HG03378 (cell line): ENCODE measurements around the gene GCNT2.
"Not testable (repeated sequence)": the region's sequence is repeated elsewhere in the genome, so short reads cannot be mapped to it uniquely, and the experiment has no call there.

ENCODE experiments used
- ATAC-seq: cut with Tn5 transposase; IDR thresholded peaks from one replicate; pipeline ENCODE4 v1.9.1; 2021; ENCODE audit warnings: mild to moderate bottlenecking, moderate library complexity; ENCODE audit not compliant: unreplicated experiment

GCNT2 gene

DNA sequence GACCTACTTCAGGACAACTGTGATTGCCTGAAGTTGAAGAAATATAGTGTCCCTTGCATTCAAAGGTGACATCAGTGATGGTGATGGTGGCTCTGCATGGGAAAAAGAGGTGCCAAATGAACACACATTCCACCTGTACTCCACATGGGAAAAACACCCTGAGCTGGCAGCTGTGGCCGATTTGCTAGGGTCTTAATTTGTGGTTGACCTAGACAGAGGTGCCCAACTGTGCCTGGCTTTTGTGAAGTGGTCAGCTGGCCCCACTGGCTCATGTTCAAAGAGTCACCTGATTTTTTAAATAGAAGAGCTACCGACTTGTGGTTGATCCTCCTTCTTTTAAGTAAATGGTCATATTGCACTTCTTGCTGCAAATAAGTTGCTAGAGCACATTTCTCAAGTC, 7.6 kb upstream of the GCNT2 start:
- no peak for ATAC-seq

DNA sequence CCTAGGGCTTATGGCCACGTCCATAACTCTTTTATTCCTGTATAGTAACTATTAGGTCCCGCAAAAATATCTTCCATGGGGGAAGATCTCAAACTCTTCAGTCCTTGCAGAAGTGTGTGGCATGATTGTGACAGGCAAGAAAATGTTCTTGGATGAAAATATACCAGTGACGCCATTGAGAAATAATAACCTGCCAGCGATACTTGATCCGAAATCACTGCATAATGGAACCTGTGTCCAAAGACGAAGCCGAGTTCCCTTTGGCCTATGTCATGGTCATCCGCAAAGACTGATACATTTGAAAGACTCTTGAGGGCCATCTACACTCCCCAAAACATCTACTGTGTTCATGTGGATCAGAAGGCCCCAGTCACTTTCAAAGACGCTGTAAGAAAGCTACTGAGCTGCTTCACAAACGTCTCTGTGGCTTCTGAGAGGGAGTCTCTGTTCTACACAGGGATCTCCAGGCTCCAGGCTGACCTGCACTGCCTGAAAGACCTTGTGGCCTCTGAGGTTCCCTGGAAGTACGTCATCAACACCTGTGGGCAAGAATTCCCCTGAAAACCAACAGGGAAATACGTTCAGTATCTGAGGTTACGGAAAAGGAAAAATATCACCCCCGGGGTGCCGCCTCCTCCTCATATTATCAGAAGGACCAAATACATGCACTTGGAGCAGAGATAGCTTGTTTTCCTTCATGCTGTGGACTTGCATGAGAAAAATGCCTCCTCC, 6.9 kb upstream of the GCNT2 start:
- ATAC-seq = no peak

DNA sequence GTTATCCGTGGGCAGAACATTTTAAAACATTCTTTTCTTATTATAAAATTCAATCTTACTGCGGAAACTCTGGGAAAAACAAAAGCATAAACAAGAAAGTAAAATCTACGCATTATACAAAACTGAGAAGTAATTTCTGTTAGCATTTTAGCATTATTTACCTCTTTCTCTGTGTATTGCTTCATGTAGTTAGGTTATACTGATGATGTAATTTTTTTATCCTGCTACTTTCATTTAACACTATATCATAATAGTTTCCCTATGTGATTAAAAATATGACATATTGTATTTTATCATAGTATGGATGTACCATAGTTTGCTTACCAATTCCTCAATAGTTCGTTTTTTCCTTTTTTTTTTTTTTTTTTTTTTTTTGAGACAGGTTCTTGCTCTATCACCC, 4.2 kb upstream of the GCNT2 start:
- ATAC-seq = no peak

DNA sequence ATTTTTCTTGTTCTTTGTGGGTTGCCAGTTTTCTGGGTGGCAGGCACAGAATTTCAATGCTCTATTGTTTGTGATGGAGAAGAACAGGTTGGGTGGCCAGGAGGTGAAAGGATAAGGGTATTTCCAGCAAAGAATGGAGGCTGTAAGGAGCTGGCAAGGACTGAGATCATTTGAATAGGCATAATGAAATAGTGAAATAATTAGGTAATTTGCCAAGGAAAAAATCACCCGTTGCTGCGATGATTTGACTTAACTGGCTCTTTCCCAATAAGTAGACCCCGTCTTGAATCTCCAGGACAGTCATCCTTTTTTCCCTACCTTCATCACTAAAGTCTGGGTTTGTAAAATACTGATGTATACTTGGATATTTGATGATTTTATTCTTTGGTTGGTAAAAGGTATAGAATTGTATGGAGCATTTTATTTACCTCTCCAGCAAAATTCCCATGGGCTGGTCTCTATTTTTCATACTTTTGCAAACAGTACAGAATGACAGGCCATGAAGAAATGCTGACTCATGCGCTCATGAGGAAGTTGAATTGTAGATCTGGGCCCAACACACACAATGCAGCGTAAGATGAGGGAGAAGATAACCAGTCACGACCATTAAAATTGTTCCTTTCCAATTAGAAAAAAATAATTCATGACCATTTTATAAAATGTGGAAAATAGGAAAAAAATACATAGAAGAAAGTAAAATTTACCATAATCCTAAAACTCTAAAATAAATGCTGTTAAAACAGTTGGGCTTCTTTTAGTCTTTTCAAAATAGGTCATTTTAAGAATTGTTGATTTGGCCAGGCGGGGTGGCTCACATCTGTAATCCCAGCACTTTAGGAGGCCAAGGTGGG, 2.4 kb upstream of the GCNT2 start:
- ATAC-seq = no peak

DNA sequence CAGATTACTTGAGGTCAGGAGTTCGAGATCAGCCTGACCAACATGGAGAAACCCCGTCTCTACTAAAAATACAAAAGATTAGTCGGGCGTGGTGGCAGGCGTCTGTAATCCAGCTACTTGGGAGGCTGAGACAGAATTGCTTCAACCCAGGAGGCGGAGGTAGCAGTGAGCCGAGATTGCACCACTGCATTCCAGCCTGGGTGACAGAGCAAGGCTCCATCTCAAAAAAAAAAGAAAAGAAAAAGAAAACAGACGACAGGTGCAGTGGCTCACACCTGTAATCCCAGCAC, 1.8 kb upstream of the GCNT2 start:
- not testable (repeated sequence) for ATAC-seq

DNA sequence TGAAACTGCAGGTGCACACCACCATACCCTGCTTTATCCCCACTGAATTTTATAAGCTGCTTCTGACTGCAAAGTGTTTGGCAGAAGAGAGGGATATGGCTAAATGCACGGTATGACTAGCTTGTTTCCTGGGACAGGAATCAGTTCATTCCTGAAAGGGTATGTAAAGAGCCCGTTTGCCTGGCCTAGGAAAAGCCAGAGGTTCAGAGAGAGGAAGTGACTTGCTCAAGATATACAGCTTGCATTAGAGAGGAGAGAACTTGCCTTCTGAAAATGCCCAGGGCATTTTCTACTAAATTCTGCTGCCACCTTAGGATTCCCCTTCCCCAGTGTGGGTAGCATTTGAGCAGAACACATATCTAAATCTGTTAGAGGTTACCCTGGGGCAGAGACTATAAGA, 683 bp upstream of the GCNT2 start:
- ATAC-seq = no peak

DNA sequence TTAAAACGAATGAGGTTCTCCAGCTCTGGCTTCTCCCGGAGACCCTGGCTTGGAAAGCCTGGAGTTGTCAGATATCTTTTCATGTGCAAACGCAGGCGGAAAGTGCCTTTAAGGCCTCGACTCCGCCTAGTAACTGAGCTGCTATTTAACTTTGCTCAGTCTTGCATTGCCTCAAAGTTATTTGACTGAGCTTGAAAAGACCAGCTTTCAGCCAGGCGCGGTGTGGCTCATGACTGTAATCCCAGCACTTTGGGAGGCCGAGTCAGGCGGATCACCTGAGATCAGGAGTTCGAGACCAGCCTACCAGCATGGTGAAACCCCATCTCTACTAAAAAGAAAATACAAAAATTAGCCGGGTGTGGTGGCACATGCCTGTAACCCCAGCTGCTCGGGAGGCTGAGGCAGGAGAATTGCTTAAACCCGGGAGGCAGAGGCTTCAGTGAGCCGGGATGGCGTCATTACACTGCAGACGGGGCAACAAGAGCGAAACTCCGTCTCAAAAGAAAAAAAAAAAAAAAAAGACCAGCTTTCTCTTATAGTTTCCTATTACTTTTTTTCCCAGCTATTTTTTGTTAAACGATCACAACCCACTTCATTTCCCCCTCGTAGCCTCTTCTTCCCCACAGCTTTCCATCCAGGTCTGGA, 1.9 kb downstream of the GCNT2 start:
- no peak for ATAC-seq

DNA sequence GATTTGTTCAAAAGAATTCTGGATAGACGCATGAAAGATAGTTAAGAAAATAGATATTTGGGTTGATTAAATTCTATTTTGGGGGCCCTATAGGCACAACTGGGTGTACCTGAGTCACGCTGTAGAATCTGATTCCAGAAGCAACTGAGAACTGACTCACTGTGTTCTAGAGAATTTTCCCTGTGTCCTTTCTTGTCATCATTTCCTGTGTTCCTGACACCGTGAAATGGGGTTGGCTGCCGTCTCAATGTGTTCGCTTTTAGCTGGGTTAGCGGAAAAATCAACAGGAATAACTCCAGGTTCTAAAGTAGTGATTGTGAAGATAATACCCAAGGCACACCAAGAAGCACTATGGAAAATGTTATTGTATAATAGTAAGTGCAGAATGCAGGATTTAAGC, 5.0 kb downstream of the GCNT2 start:
- ATAC-seq = no peak

DNA sequence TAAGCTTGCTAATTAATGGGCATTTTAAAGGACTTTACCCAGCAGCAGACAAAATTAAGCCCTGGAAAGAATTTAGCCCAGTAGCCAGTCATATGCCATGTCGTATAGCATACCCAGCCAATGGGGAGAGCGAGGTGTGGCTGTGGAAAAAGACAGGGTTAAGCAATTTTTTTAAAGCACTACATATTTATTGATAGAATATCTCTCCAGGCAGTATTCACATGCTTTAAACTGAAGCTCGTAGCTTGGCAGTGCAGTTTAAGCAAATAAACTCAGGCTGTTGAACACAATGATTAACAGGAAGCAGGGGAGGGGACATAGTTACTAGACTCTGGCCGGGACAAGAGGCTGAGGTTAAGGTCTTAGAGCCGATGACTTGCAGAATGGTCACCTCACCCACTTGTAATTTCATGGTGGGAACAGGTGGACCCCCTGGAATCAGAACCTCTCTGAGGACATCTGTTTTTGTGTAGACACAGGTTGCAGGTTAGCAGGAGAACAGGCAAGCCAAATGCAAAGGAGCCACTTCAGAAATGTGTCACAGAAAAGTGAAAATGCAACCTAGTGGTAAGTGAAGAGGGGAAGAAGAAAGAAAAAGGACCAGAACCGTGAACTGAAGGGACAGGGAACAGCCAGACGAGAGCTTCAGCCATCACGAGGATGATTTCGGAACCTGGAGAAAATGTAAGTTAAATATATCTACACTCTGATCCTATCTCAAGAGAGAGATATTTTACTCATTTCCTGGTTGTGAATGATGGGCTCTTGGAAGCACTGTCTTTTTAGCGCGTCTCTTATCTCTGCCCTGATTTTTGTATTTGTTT, 7.2 kb downstream of the GCNT2 start:
- ATAC-seq = peak; percentile 59

DNA sequence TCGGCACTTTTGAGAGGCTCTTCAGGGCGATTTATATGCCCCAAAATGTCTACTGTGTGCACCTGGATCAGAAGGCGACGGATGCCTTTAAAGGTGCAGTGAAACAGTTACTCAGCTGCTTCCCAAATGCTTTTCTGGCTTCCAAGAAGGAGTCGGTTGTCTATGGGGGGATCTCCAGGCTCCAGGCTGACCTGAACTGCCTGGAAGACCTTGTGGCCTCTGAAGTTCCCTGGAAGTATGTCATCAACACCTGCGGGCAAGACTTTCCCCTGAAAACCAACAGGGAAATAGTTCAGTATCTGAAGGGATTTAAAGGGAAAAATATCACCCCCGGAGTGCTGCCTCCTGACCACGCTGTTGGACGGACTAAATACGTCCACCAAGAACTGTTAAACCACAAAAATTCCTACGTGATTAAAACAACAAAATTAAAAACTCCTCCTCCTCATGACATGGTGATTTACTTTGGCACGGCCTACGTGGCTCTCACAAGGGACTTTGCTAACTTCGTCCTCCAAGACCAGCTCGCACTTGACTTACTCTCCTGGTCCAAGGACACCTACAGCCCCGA, 8.2 kb downstream of the GCNT2 start:
- no peak for ATAC-seq

DNA sequence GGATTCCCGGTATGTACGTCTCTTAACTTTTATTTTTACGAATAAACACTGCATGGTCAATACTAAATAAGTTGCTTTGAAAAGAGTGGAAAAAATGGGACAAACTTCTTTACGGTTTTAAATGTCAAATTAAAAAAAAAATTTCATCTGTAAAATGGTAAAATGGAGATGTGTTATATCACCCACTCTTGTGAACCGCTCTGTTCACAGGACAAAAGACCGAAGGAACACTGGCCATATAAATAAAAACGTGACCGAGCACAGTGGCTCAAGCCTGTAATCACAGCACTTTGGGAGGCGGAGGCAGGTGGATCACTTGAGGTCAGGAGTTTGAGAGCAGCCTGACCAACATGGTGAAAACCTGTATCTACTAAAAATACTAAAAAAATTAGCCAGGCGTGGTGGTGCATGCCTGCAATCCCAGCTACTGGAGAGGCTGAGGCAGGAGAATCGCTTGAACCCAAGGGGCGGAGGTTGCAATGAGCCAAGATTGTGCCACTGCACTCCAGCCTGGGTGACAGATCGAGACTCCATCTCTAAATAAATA, 8.8 kb downstream of the GCNT2 start:
- ATAC-seq = not testable (repeated sequence)

DNA sequence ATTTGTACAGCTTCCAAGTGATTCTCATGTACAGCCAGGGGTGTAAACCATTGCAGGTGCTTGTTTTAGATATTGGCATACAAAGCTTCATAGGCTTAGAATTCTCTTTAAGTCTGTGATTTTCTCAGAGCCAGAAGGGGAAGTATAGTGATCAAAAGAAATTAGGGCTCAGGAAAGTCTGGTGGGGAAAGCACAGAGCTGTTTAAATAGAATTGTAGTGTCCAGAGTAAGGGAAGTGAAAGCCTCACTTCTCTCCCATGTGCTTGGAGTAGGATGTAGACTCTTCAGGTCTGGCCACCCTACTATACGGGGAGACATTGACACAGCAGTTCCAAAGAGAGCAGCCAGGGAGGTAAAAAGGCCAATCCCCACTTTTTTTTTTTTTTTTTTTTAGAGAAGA, 10.4 kb downstream of the GCNT2 start:
- no peak for ATAC-seq

DNA sequence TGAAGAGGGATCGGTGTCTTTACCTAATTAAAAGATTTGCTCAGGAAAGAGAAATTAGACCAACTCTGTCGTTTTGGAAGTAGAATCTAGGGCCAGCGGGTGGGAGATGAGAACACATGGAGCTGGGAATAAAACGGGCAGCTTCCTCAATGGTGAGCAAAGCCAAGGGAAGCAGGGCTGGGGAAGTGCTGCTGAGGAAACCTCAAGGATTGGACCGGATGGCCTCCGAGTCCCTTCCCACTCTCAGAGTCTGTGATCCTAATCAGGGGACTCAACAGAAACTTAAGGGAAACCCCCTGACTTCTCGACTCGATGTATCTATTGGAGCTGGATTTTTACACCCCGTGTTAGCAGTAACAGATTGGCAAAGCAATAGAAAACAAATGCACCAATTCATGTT, 10.8 kb downstream of the GCNT2 start:
- ATAC-seq = no peak

DNA sequence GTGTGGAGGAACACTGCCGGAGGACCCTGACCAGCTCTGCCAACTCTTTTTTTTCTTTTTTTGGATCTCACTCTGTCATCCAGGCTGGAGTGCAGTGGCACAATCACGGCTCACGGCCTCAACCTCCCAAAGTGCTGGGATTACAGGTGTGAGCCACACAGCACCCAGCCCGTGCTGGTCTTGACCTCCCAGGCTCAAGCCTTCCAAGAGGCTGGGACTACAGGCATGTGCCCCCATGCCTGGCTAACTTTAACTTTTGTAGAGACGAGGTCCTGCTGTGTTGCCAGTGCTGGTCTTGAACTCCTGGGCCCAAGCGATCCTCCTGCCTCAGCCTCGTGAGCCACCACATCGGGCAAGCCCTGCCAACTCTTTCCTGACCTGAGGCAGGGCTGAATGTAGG, 11.2 kb downstream of the GCNT2 start:
- no peak for ATAC-seq

DNA sequence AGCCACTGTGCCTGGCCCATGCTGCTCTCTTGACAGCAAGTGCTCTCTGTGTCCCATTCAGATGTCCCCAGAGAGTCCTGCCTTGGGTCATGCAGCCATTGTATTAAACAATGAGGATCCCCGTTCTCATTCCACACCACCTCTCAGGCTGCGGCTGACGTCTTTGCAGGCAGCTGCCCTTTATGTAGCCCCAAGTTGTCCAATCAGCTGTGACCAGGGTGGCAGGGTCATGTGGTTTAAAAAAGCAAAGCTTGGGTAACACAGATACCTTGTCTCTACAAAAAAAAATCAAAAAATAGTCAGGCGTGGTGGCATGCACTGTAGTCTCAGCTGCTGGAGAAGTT, 13.2 kb downstream of the GCNT2 start:
- peak; percentile 7 for ATAC-seq

DNA sequence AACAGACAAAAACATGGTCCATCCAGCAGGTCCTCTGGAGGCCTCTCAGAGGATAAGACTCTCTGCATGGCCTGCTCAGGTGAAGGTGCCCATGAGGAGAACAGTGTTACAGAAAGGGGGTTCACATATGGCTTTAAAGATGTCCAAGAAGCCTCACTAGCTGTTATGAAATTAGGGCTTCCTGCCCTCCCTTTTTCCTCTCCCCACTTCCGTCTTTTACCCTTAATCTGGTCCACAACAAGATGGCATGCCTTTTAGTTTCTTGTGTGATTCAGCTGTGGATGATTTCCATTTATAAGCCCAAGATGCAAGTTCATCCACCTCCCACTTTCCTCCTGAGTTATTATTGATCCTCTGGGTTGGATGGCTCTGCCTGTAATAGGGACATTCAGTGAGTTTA, 14.0 kb downstream of the GCNT2 start:
- no peak for ATAC-seq

DNA sequence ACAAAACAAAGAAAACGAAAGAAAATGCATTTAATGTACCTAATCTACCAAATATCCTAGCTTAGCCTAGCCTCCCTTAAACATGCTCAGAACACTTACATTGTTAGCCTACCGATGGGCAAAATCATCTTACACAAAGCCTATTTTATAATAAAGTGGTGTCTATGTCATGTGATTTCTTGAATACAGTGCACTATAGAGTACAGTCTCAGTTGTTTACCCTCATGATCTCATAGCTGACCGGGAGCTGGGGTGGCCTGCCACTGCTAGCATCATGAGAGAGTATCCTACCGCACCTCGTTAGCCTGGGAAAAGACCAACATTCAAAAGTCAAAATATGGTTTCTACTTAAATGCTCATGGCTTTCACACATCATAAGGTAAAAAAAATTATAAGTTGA, 16.6 kb downstream of the GCNT2 start:
- no peak for ATAC-seq

DNA sequence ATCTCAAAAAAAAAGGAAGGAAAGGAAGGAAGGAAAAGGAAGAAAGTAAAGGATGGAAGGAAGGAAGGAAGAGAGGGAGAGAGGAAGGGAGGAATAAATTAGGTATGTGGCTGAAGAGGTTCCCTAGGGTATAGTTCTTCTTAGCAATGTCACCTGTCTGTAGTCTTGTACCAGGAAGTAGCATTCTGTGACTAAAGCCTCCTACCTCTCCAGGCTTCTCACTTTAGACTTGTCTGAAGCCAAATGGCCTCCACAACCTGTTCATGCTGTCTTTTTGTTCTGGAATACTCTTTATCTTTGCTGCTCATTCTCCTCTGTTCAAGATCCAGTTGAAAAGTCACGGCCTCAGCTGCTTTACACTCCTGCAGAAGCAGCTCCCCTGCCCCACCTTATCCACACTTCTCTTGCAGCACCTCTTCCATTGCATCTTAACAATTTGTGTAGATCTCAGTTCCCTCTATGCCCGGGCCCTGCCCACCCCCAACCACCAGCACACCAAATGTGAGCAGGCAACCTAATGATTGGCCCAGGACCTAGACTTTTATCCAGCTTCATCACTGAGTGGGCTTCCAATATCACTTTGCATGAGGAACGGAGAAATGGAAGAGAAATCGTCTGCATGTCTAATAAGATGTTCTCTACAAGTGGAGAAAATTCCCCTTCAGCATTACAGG, 19.1 kb downstream of the GCNT2 start:
- no peak for ATAC-seq

DNA sequence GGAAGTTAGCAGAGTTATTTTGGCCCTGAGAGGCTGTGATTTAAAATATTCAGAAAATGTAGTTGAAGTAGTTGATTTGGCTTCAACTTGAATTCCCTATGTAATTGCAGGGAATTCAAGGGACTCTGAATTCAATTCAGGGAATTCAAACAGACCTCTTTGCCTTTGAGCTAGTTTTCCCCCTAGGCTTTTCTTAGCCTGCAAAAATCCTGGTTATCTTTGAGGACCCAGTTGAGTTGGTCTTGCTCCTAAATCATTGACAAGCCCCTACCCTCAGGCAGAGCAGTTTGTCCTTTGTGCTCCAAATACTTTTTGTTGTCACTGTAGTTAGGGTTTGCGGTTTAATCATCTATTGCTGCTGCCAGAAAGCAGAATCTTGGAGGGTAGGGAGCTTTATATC, 20.4 kb downstream of the GCNT2 start:
- no peak for ATAC-seq

DNA sequence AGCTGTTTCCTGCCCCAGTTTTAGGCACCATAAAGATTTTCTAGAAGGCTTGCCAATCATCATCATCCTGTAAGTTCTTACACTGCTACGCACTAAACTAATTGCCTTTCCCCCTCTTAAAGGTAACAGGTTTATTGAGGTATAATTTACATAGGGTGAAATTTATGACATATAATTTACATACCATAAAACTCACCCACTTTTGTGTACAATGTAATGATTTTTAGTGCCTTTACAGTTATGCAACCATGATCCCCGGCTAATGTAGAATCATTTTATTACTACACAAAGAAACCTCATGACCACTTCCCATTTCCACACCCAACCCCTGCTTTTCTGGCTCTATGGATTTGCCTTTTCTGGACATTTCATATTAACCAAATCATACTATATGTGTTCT, 21.1 kb downstream of the GCNT2 start:
- ATAC-seq = no peak
